Right lobe of liver (tissue), 6 donors: ENCODE measurements around the gene HOXB8. TPM values are rescaled to one million over a fixed set of nuclear protein-coding genes. Genes with fewer than 3 reads are reported as not detected.

Experiments used
- ATAC-seq, 4 donors: fragments of 200-7000 bp; cut with Tn5 transposase; one replicate each; pipeline ENCODE4 v1.9.1; 2020; ENCODE audit warnings: mild to moderate bottlenecking in 4 of 4, moderate library complexity in 4 of 4
- DNase-seq, 3 donors: peaks; one replicate each; pipeline ENCODE4 v3.0.0-alpha.2; 2020
- H3K27ac ChIP-seq, 3 donors: fragments of 200-600 bp; one replicate each; pipeline ENCODE4 v1.8.0; 2022
- H3K27me3 ChIP-seq, 2 donors: fragments of 200-600 bp; one replicate each; pipeline ENCODE4 v1.8.0; 2022
- H3K36me3 ChIP-seq, 4 donors: fragments of 200-600 bp; sonication (generic) in 1 of 4; one replicate each; pipeline versions ENCODE4 v1.5.1 to v1.8.0; 2017 to 2022; ENCODE audit warnings: control low read depth in 1 of 4
- H3K4me1 ChIP-seq, 4 donors: fragments of 200-600 bp; sonication (generic) in 1 of 4; one replicate each; pipeline versions ENCODE4 v1.5.1 to v1.8.0; 2017 to 2022; ENCODE audit warnings: control low read depth in 1 of 4
- H3K4me3 ChIP-seq, 3 donors: fragments of 200-600 bp; one replicate each; pipeline ENCODE4 v1.8.0; 2022
- H3K9me3 ChIP-seq, 4 donors: fragments of 200-600 bp; sonication (generic) in 1 of 4; one replicate each; pipeline versions ENCODE4 v1.5.1 to v1.8.0; 2017 to 2022; ENCODE audit warnings: control low read depth in 1 of 4
- POLR2A ChIP-seq: fragments of 450-650 bp; IDR thresholded peaks from one replicate; pipeline ENCODE4 v1.6.1; 2017; ENCODE audit warnings: antibody characterized with exemption, mild to moderate bottlenecking
- WGBS: methylation state at CpG from one replicate; pipeline ENCODE4 v1.1.6; 2018; ENCODE audit warnings: low coverage, low lambda C conversion rate; ENCODE audit not compliant: insufficient coverage; ENCODE audit errors: missing lambda C conversion rate; 5-methylcytosine and 5-hydroxymethylcytosine counted together
- intact Hi-C, 2 donors: fragments of 100-400 bp; cut with DNase I; formaldehyde crosslinking; loops; one replicate each; pipeline versions ENCODE4 v1.11.2 to v1.14.1; 2022
- total RNA-seq, 6 experiments: library from RNA; depleted of rRNA in 2 of 6; stranded (reverse); fragments of >200 nt in 2 of 6; fragmentation: NEBNext Ultra II Directional in 3 of 6; extraction: Animal tissue kit (Norgen Biotek cat#: 25700) in 3 of 6; gene quantifications; one replicate each; pipeline versions ENCODE4 v1.1.0 to v1.2.4, GENCODE V29; 2016 to 2023
- TF ChIP-seq, protein P1 (sequence below), 4 donors: fragments of 200-600 bp in 3 of 4; fragments of 450-650 bp in 1 of 4; IDR thresholded peaks; one replicate each; pipeline versions ENCODE4 v1.5.1 to v1.8.0; 2016 to 2022; ENCODE audit warnings: antibody characterized with exemption in 4 of 4, mild to moderate bottlenecking in 2 of 4
- donor health status: DM: no; HTN: yes; CAD: no.
- donor health status: DM: no; HTN: no; CAD: no.
- donor health status: DM: no; HTN: no; CAD: no.
- donor health status: DM: no; HTN: yes; CAD: no.
- donor health status: DM: no; HTN: yes; CAD: no.

Gene HOXB8
- total RNA-seq, 6 experiments from 2014 or later, result not detected

DNA sequence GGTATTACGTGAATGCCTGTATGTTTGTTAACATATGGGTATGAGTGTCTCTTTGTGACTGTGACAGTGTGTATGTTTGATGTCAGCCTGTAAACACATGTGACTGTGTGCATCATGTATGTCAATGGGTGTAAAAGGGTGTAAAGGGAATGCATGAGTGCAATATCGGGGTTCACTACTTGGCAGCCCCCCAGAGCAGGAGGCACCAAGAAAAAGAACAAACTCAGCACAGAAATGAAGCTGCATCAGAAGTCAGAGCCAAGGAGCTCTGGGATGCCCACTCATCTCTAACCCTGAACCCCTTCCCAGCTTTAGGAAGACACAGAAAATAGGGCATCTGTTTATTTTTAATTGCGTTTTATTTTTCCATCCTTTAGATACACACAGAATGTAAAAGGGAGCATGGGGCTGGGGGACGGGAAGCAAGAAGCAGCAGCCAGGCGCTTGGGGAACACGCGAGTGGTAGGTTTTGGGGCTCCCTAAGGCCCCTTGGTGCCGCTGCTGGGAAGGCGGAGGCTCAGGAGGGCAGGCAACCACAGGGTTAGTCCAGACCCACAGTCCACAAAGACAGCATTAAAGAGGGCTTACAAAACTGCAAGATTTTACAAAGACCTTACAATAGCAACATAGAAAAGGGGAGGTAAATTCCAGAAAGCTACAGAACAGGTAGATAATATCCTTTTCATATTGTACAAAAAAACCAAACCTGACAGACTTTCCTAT, 8.0 kb downstream of the HOXB8 start:
- TF ChIP-seq POLR2A, result no peak
- TF ChIP-seq, protein P1, sequence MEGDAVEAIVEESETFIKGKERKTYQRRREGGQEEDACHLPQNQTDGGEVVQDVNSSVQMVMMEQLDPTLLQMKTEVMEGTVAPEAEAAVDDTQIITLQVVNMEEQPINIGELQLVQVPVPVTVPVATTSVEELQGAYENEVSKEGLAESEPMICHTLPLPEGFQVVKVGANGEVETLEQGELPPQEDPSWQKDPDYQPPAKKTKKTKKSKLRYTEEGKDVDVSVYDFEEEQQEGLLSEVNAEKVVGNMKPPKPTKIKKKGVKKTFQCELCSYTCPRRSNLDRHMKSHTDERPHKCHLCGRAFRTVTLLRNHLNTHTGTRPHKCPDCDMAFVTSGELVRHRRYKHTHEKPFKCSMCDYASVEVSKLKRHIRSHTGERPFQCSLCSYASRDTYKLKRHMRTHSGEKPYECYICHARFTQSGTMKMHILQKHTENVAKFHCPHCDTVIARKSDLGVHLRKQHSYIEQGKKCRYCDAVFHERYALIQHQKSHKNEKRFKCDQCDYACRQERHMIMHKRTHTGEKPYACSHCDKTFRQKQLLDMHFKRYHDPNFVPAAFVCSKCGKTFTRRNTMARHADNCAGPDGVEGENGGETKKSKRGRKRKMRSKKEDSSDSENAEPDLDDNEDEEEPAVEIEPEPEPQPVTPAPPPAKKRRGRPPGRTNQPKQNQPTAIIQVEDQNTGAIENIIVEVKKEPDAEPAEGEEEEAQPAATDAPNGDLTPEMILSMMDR (IDR thresholded peaks at IDR 0.05), result no peak
- Histone ChIP-seq H3K36me3 (no peaks in the 10 kb centered on the region), H3K27ac (no peak overlapping the region), H3K4me1 (peaks cover 0 to 19% (median 2%) of the 10 kb centered on the region in 4 donors), H3K9me3 (no peaks in the 10 kb centered on the region), H3K4me3 (no peak overlapping the region), H3K27me3 (peaks cover 26 to 78% of the 10 kb centered on the region in 2 donors)
- intact Hi-C loops, result no loop called here
- ATAC-seq, result no peak
- no peak for DNase-seq
- WGBS, result 27% methylated on average over 9 of the region's 9 CpGs

DNA sequence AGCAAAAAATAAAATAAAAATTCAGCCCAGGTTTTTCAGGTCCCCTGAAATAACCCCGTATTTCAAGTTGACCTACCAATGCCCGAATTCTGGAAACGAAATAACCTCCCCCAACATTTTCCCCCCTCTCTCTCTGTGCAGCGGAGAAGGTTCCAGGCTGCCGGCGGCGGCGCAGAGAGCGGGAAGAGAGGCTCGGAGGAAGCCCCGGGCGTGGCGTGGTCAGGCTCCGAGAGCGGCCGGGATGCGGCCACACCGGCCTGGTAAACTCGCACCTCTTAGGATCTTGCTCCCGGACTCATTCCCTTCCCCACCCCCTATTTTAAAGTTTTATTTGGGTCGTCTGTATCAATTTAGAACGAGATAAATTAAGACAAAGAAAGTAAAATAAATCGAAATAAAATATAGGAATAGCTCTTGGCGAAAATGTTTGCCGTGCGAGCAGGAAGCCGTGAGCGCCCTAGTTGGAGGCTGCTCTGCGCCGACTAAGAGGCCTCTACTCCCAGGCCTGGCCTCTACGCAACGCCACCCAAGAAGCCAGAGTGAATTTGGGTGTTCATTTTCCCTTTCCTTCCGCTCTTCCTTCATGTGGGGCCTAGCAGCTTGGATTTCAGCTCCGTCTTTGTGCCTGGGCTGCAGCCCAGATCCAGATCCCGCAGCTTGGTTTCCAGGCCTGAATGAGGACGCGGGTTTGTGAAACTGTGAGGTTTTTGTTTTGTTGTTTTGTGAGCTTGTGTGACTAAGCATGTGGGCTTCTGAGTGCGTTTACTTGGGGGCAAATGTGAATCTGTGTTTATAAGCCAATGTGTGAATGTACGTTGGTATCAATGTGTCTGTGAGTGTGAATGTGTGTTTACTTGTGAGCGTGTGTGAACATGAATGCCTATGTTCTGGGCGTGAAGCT, 8.9 kb downstream of the HOXB8 start:
- 35% methylated on average over 35 of the region's 41 CpGs for WGBS
- DNase-seq (no peak), ATAC-seq (no peak)
- TF ChIP-seq, protein P1 (IDR thresholded peaks at IDR 0.05), result no peak
- no peak for TF ChIP-seq POLR2A
- no peak overlapping the region for H3K4me3 ChIP-seq
- intact Hi-C loops, result no loop called here
- H3K9me3 ChIP-seq, result no peaks in the 10 kb centered on the region
- H3K27ac ChIP-seq, result no peak overlapping the region
- peaks cover 20 to 80% of the 10 kb centered on the region in 2 donors for H3K27me3 ChIP-seq
- no peaks in the 10 kb centered on the region for H3K36me3 ChIP-seq
- peaks cover 0 to 23% (median 2%) of the 10 kb centered on the region in 4 donors for H3K4me1 ChIP-seq

DNA sequence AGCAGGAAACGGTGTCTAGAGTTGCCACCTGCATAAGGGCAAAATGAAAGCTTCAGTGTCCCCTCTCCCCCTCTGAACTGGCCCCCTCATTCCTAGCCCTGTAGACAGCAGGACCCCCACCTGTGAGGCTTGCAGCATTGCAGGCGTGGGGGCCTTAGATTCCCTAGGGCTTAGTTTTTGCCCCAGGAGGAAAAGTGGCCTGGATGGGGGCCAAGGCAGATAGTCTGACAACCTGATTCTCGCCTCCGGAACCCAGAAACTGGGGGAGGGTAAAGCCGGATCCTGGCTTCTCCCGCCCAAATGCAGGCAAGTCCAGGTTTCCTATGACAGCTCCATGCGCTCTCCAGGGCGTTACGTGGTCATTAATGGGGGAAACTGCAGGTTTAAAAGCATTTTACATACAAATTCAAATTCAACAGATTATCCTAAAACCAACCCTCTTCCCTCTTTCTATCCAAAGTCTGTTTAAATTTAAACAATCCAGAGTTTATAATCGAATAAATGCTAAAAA, 9.6 kb downstream of the HOXB8 start:
- H3K27ac ChIP-seq, result no peak overlapping the region
- intact Hi-C loops, result no loop called here
- H3K36me3 ChIP-seq, result no peaks in the 10 kb centered on the region
- ATAC-seq (no peak), DNase-seq (no peak)
- peaks cover 13 to 75% of the 10 kb centered on the region in 2 donors for H3K27me3 ChIP-seq
- H3K4me3 ChIP-seq, result no peak overlapping the region
- WGBS, result 24% methylated on average over 8 of the region's 10 CpGs
- TF ChIP-seq POLR2A, result no peak
- no peaks in the 10 kb centered on the region for H3K9me3 ChIP-seq
- peaks cover 0 to 18% (median 0%) of the 10 kb centered on the region in 4 donors for H3K4me1 ChIP-seq

DNA sequence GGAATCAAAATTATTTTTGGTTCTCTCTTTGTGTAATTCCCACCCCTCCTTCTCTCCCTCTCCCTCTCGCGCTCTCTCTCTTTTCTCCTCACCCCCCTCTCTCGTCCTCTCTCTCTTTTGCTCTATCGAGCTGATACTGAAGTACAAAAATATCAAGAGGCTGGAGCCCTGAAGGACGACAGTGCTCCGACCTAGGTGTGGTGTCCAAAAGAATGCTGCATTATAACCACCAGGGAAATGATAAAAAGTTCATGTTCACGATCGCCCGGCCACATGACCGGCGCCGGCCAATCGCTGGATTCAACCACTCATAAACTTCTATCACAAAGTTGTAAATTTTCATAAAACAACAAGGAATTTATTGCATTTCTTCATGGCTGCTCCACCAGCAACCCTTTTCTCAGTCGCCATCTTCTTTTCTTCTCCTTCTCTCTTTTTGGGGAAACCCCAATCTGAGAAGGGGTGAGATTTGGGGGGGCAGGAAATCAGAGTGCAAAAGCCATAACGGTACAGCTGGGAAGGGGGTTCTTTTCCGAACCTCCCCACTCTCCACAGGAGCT, 10.2 kb downstream of the HOXB8 start, which contains the start of gene HOXB6:
Gene HOXB6, minus strand, starts transcription at position 217 of the 560 bp plus-strand sequence. CDS start 6,836 bp downstream, outside the sequence.
- Histone ChIP-seq H3K9me3 (no peaks in the 10 kb centered on the region), H3K27me3 (peaks cover 10 to 69% of the 10 kb centered on the region in 2 donors), H3K36me3 (no peaks in the 10 kb centered on the region), H3K27ac (no peak within 1 kb of the TSS), H3K4me3 (no peak within 1 kb of the TSS), H3K4me1 (peaks cover 0 to 14% (median 0%) of the 10 kb centered on the region in 4 donors)
- DNase-seq, result no peak
- TF ChIP-seq, protein P1 (IDR thresholded peaks at IDR 0.05), result no peak
- no peak for TF ChIP-seq POLR2A
- intact Hi-C loops, result no loop called here
- 14% methylated on average over 16 of the region's 16 CpGs for whole genome bisulfite sequencing
- no peak for ATAC-seq
